GM12878 (cell line): ENCODE results near the gene POT1. TPM values are rescaled to one million over a fixed set of nuclear protein-coding genes. Genes with fewer than 3 reads are reported as not detected.

Source experiments
- ATAC-seq: fragments of 200-7000 bp; cut with Tn5 transposase; 3 replicates; pipeline ENCODE4 v1.9.1; 2020; ENCODE audit warnings: mild to moderate bottlenecking, moderate library complexity
- BruUV-seq: library from RNA; stranded (reverse); fragments of 400-500 nt; replicated peaks from 2 replicates; lab custom pipeline; 2021; lab: Mats Ljungman, UMichigan
- CTCF ChIA-PET: fragments of 300-600 bp; sonication (Branson Sonifier 250); formaldehyde crosslinking; extraction: SDS; loops from one replicate; lab custom pipeline; 2021; ENCODE audit warnings: inconsistent platforms; lab: Yijun Ruan, JAX
- POLR2A ChIA-PET: fragments of 350-600 bp; formaldehyde crosslinking; extraction: SDS; loops from one replicate; lab custom pipeline; 2021; ENCODE audit warnings: inconsistent platforms; lab: Charles Lee
- RAD21 ChIA-PET: fragments of 300-600 bp; sonication (Branson Sonifier 250); formaldehyde crosslinking; loops from one replicate; lab custom pipeline; 2023; ENCODE audit warnings: antibody characterized with exemption; ENCODE audit not compliant: unreplicated experiment; lab: Charles Lee
- SMC1A ChIA-PET: fragments of 300-600 bp; sonication (Branson Sonifier 250); formaldehyde crosslinking; loops from one replicate; lab custom pipeline; 2023; ENCODE audit not compliant: unreplicated experiment, uncharacterized antibody; lab: Charles Lee
- DNase-seq: peaks from one replicate; pipeline ENCODE4 v3.0.0-alpha.2; 2011; ENCODE audit warnings: low read depth, low spot score
- FAIRE-seq: peaks from 3 replicates; lab custom pipeline; 2011; peaks lifted over from hg19 to GRCh38; lab: Jason Lieb, UNC
- H2AFZ ChIP-seq: 2 replicates; pipeline ENCODE4 v1.6.0; 2011; ENCODE audit warnings: low read depth, low read length, control low read depth; ENCODE audit not compliant: control insufficient read depth
- H3K27ac ChIP-seq: 2 replicates; pipeline ENCODE4 v1.5.1; 2011; ENCODE audit warnings: control low read depth; ENCODE audit not compliant: control insufficient read depth, insufficient read depth
- H3K27me3 ChIP-seq, 2 experiments: replicated peaks in 1 of 2; 2 replicates each; pipeline versions ENCODE4 v1.6.0 to v1.6.1; 2011; ENCODE audit warnings: low read length in 1 of 2; ENCODE audit not compliant: control insufficient read depth in 2 of 2, insufficient read depth in 2 of 2
- H3K36me3 ChIP-seq, 2 experiments: 2 replicates each; pipeline ENCODE4 v1.5.1; 2011; ENCODE audit warnings: low read length in 1 of 2; ENCODE audit not compliant: control insufficient read depth in 2 of 2, insufficient read depth in 2 of 2
- H3K4me1 ChIP-seq: 2 replicates; pipeline ENCODE4 v1.6.1; 2011; ENCODE audit warnings: mild to moderate bottlenecking, low read length, moderate library complexity, mixed read lengths; ENCODE audit not compliant: control insufficient read depth, insufficient read depth
- H3K4me2 ChIP-seq: 2 replicates; pipeline ENCODE4 v1.6.0; 2011; ENCODE audit warnings: control low read depth; ENCODE audit not compliant: control insufficient read depth, insufficient read depth
- H3K4me3 ChIP-seq: fragments of 200-600 bp; sonication (generic); 2 replicates; pipeline ENCODE4 v1.5.1; 2016
- H3K79me2 ChIP-seq: 2 replicates; pipeline ENCODE4 v1.6.0; 2011; ENCODE audit warnings: low read length; ENCODE audit not compliant: control insufficient read depth, insufficient read depth
- H3K9ac ChIP-seq: 2 replicates; pipeline ENCODE4 v1.8.0; 2011; ENCODE audit warnings: low read length, control low read depth, mixed read lengths; ENCODE audit not compliant: control insufficient read depth, insufficient read depth
- H3K9me3 ChIP-seq: replicated peaks from 3 replicates; pipeline ENCODE4 v1.5.1; 2011; ENCODE audit warnings: mild to moderate bottlenecking, low read length; ENCODE audit not compliant: control insufficient read depth, insufficient read depth
- H4K20me1 ChIP-seq: 2 replicates; pipeline ENCODE4 v1.6.0; 2011; ENCODE audit not compliant: control insufficient read depth, insufficient read depth
- CBX5 ChIP-seq: sonication (generic); IDR thresholded peaks from 2 replicates; pipeline ENCODE4 v1.6.1; 2016; ENCODE audit warnings: low read depth, moderate library complexity, mild to moderate bottlenecking, inconsistent platforms
- CHD2 ChIP-seq: IDR thresholded peaks from 2 replicates; pipeline ENCODE4 v1.6.1; 2011; ENCODE audit warnings: low read depth, low read length, improper control_type of control experiment, borderline replicate concordance
- CTCF ChIP-seq, 3 experiments: IDR thresholded peaks in 2 of 3; conservative IDR thresholded peaks in 1 of 3; 2 replicates each; pipeline ENCODE4 v1.5.1; 2011; ENCODE audit warnings: low read depth in 3 of 3, low read length in 3 of 3, mild to moderate bottlenecking in 3 of 3, control low read depth in 2 of 3, moderate library complexity in 2 of 3, inconsistent platforms in 1 of 3, mixed read lengths in 1 of 3; ENCODE audit not compliant: control insufficient read depth in 2 of 3, insufficient read depth in 1 of 3; ENCODE audit errors: extremely low read depth in 1 of 3
- HCFC1 ChIP-seq: fragments of 150-350 bp; IDR thresholded peaks from 2 replicates; pipeline ENCODE4 v1.6.1; 2014; ENCODE audit warnings: low read length
- IKZF1 ChIP-seq: fragments of 450-650 bp; conservative IDR thresholded peaks from 2 replicates; pipeline ENCODE4 v1.6.1; 2017; ENCODE audit warnings: antibody characterized with exemption, mild to moderate bottlenecking
- MEF2B ChIP-seq: fragments of 450-650 bp; IDR thresholded peaks from 2 replicates; pipeline ENCODE4 v1.6.1; 2018; ENCODE audit warnings: mild to moderate bottlenecking, moderate library complexity; ENCODE audit not compliant: partially characterized antibody, poor library complexity, severe bottlenecking
- RBBP5 ChIP-seq: fragments of 200-600 bp; sonication (generic); conservative IDR thresholded peaks from 2 replicates; pipeline ENCODE4 v1.6.1; 2016
- SIX5 ChIP-seq: IDR thresholded peaks from 2 replicates; pipeline ENCODE4 v1.6.1; 2011; ENCODE audit warnings: mild to moderate bottlenecking, low read depth, low read length, moderate library complexity; ENCODE audit not compliant: severe bottlenecking
- ZBTB4 ChIP-seq: fragments of 450-650 bp; formaldehyde crosslinking; IDR thresholded peaks from 2 replicates; pipeline ENCODE4 v1.4.0; 2022; ENCODE audit warnings: mild to moderate bottlenecking, moderate library complexity
- WGBS: methylation state at CpG from one replicate; pipeline ENCODE4 v1.1.6; 2016; ENCODE audit warnings: low lambda C conversion rate; ENCODE audit not compliant: insufficient replicate concordance, insufficient coverage; ENCODE audit errors: missing lambda C conversion rate; 5-methylcytosine and 5-hydroxymethylcytosine counted together
- in situ Hi-C: fragments of 300-500 bp; cut with MboI; formaldehyde crosslinking; loops from 9 replicates; pipeline ENCODE4 v1.14.3; 2018; ENCODE audit warnings: mixed read lengths
- intact Hi-C: fragments of 100-400 bp; cut with micrococcal nuclease; formaldehyde crosslinking; loops from one replicate; pipeline ENCODE4 v1.14.2; 2022; ENCODE audit not compliant: unreplicated experiment
- polyA plus RNA-seq, 11 experiments: library from polyadenylated mRNA; depleted of rRNA in 4 of 11; unstranded in 6 of 11; stranded (reverse) in 5 of 11; fragments of >200 nt; fragmentation: Nextera tagmentation in 4 of 11; fragmentation: Illumina TruSeq in 1 of 11; extraction: Ambion mirVana in 4 of 11; extraction: Trizol in 1 of 11; gene quantifications; 1 replicate in 1 of 11; 2 replicates in 10 of 11; pipeline versions ENCODE4 v1.2.1 to v1.2.3, GENCODE V29; 2011 to 2016; ENCODE audit warnings: inconsistent platforms in 2 of 11, missing spikeins in 2 of 11, low read depth in 1 of 11
- total RNA-seq, 4 experiments: library from RNA; depleted of rRNA in 3 of 4; stranded (reverse); fragments of >200 nt in 3 of 4; fragmentation: Illumina TruSeq in 1 of 4; extraction: Trizol in 1 of 4; gene quantifications; 2 replicates each; pipeline versions ENCODE4 v1.2.1 to v1.2.3, GENCODE V29; 2013 to 2021

Gene POT1
- total and polyA plus RNA-seq, 10 of the 15 experiments (the other 5 are each of a cell fraction or from before 2014, with no cell fraction given), result 16.3 to 87.0 (median 33.9) TPM

- no TSS peak for BruUV-seq
- no peak overlapping the region for H3K9ac ChIP-seq
- intact Hi-C loops, result loop anchor here (10.0 kb wide), 2 partner anchors 64 to 406 kb away; no protein-coding TSS in a partner anchor
- no peaks in the 10 kb centered on the region for H3K79me2 ChIP-seq
- no peak for TF ChIP-seq CHD2
- TF ChIP-seq CTCF (IDR thresholded peaks at IDR 0.05 in 2 of 3, conservative IDR thresholded peaks at IDR 0.05 in 1 of 3; ENCODE audit: control insufficient read depth in 2 of 3, extremely low read depth in 1 of 3, insufficient read depth in 1 of 3, low read depth in 3 of 3, low read length in 3 of 3), result no peak
- no peak for TF ChIP-seq HCFC1
- TF ChIP-seq RBBP5, result no peak
- TF ChIP-seq CBX5, result no peak
- no peak for TF ChIP-seq MEF2B
- no peak for TF ChIP-seq ZBTB4
- no peak for TF ChIP-seq IKZF1
- TF ChIP-seq SIX5, result no peak
- TF ChIP-seq, all 136 proteins: peak for 0
- ChIA-PET RAD21 (no interaction called here), POLR2A (no interaction called here), CTCF (no interaction called here), SMC1A (no interaction called here)
- Histone ChIP-seq H3K9me3 (no peaks in the 10 kb centered on the region), H3K4me2 (no peak overlapping the region), H3K4me3 (no peak overlapping the region), H3K27ac (no peak overlapping the region), H4K20me1 (no peaks in the 10 kb centered on the region), H2AFZ (no peak overlapping the region), H3K36me3 (no peaks in the 10 kb centered on the region), H3K4me1 (no peaks in the 10 kb centered on the region), H3K27me3 (no peaks in the 10 kb centered on the region)
- no peak for DNase-seq
- FAIRE-seq, result no peak
- in situ Hi-C loops, result loop anchor here (10.0 kb wide), 1 partner anchor 616 kb away; no protein-coding TSS in a partner anchor
- 0% methylated on average over 1 of the region's 1 CpG for WGBS
- ATAC-seq, result no peak
These were observed 149.0 kb downstream of the POT1 start for GRCh38 chr7:124780608-124781007.
